Uterine smooth muscle cell (primary cell): ENCODE results near the gene BTC. TPM values are rescaled to one million over a fixed set of nuclear protein-coding genes. Genes with fewer than 3 reads are reported as not detected.

Experiments used
- total RNA-seq: library from RNA; depleted of rRNA; stranded (reverse); fragments of >200 nt; gene quantifications from 2 replicates; pipeline ENCODE4 v1.2.3, GENCODE V29; 2014

The BTC gene, protein sequence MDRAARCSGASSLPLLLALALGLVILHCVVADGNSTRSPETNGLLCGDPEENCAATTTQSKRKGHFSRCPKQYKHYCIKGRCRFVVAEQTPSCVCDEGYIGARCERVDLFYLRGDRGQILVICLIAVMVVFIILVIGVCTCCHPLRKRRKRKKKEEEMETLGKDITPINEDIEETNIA
- total RNA-seq: 0.11 and 0.25 TPM in 2 replicates

DNA sequence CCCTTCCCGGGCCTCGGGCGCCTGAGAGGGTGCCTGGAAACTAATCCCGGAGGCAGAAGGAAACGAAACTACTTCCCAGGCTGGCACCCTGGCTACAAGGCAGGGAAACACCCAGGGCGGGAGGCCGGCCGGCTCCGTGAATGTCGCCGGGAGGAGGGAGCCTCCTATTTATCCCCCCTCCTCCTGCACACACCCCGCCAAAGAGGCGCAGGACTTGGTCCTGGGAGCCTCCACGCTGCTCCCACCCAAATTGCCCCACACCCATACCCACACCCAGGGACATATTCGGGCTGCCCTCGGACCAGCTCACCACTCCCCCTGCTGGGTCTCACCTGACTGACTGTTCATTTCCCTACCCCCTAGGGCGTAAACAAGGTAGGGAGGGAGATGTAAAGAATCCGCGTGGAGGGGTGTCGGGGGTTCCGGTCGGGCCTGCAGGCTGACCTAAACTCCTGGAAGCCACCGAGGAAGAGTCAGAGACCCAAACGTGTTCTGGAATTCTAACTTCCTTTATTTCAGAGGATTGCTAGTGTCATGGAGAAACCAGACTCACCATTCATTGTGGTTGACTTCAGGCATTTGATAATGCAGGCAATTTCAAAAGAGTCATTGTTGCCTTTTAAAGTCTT is at the start of gene BTC:
TSS of gene BTC (minus strand) at position 142 of the 629 bp plus-strand sequence. CDS start 198 bp downstream, outside the sequence.

Other genes with a start within 250 kb of the BTC start
- 0.50 and 0.66 TPM in 2 replicates for gene PARM1, start 138.6 kb upstream of the BTC start, total RNA-seq